ENCODE results near the gene SSNA1. TPM values are rescaled to one million over a fixed set of nuclear protein-coding genes. Genes with fewer than 3 reads are reported as not detected.

Gene SSNA1
- polyA plus RNA-seq, 1 donor from 2014 or later: 170 TPM

DNA sequence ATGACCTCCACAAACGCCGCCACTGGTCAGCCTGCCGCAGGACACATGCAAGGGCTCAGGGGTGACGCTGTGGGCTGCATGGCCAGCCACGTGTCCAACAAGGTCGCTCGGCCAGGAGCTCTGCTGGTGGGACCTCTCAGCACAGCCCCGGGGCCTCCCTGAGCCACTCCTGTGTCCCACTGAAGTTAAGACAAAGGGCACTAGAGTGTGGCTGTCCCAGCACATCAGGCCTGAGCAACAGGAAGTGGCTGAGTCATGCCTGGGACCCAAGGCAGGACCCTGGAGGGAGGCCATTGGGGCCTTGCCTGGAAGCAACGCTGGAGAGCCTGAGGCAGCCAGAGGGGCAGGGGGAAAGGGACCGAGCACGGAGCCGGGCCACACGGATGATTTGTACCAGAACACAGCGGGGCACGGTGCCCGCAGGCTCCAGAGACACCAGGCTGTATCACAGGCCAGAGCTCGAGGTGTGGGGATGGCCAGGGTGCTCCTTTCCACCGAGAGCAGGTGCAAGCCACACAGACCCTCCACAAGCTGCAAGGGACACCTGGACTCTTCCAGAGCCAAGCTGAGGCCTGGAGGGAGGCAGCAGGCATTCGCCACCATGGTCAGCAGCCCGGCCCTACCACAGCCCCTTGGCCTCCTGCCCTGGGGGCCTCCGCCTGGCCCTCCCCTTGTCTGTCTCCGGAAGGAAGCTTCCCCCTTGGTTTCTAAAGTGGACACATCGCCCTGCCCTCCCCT lies 10.1 kb upstream of the SSNA1 start:
- TF ChIP-seq, protein P1, sequence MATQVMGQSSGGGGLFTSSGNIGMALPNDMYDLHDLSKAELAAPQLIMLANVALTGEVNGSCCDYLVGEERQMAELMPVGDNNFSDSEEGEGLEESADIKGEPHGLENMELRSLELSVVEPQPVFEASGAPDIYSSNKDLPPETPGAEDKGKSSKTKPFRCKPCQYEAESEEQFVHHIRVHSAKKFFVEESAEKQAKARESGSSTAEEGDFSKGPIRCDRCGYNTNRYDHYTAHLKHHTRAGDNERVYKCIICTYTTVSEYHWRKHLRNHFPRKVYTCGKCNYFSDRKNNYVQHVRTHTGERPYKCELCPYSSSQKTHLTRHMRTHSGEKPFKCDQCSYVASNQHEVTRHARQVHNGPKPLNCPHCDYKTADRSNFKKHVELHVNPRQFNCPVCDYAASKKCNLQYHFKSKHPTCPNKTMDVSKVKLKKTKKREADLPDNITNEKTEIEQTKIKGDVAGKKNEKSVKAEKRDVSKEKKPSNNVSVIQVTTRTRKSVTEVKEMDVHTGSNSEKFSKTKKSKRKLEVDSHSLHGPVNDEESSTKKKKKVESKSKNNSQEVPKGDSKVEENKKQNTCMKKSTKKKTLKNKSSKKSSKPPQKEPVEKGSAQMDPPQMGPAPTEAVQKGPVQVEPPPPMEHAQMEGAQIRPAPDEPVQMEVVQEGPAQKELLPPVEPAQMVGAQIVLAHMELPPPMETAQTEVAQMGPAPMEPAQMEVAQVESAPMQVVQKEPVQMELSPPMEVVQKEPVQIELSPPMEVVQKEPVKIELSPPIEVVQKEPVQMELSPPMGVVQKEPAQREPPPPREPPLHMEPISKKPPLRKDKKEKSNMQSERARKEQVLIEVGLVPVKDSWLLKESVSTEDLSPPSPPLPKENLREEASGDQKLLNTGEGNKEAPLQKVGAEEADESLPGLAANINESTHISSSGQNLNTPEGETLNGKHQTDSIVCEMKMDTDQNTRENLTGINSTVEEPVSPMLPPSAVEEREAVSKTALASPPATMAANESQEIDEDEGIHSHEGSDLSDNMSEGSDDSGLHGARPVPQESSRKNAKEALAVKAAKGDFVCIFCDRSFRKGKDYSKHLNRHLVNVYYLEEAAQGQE (IDR thresholded peaks at IDR 0.05; ENCODE audit: borderline replicate concordance): no peak
- TF ChIP-seq TAF1 (IDR thresholded peaks at IDR 0.05; ENCODE audit: low read depth) (no peak), SMC3 (conservative IDR thresholded peaks at IDR 0.05; ENCODE audit: poor library complexity) (no peak), POLR2AphosphoS5 (IDR thresholded peaks at IDR 0.05) (no peak)
- TF ChIP-seq, protein P2, sequence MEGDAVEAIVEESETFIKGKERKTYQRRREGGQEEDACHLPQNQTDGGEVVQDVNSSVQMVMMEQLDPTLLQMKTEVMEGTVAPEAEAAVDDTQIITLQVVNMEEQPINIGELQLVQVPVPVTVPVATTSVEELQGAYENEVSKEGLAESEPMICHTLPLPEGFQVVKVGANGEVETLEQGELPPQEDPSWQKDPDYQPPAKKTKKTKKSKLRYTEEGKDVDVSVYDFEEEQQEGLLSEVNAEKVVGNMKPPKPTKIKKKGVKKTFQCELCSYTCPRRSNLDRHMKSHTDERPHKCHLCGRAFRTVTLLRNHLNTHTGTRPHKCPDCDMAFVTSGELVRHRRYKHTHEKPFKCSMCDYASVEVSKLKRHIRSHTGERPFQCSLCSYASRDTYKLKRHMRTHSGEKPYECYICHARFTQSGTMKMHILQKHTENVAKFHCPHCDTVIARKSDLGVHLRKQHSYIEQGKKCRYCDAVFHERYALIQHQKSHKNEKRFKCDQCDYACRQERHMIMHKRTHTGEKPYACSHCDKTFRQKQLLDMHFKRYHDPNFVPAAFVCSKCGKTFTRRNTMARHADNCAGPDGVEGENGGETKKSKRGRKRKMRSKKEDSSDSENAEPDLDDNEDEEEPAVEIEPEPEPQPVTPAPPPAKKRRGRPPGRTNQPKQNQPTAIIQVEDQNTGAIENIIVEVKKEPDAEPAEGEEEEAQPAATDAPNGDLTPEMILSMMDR (IDR thresholded peaks at IDR 0.05; ENCODE audit: poor library complexity, severe bottlenecking): no peak

DNA sequence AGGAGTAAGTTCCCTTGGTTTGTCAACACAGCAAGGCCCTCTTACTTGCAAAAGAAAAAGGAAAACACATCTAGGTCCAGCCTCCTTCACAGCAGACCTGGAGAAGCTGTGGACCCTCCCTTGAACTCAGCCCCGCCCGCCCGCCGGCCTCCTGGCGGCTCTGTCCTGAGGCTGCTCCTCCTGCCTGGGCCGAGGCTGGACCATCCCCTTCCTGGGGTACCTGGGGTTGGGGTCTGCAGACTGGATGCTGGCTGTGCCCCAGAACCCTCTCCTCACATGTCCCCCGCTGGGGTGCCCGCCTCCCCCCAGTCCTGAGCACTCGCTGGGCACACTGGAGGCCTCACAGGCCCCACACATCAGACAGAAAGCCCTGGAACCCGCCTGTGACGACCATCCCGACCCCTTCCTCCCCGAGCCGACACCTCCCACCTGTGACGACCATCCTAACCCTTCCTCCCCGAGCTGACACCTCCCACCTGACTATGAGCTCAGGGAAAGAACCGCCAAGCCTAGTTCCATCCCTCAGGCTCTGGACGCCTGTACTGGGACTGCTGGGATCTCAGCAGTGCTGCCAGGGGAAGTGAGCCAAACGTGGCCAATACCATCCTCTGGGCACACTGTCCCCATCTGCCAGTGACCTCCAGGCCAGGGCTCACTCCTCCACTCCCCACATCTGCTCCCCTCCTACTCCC lies 9.4 kb upstream of the SSNA1 start:
- Histone ChIP-seq H3K4me2 (ENCODE audit: low read length) (no peak overlapping the region), H2AFZ (ENCODE audit: low read depth, low read length) (no peak overlapping the region), H3K79me2 (replicated peaks; ENCODE audit: insufficient read depth, low read length) (no peaks in the 10 kb centered on the region), H4K20me1 (ENCODE audit: insufficient read depth) (no peaks in the 10 kb centered on the region), H3F3A (ENCODE audit: insufficient read depth, low read length, poor library complexity, severe bottlenecking) (no peaks in the 10 kb centered on the region), H3K36me3 (ENCODE audit: insufficient read depth, low read length) (no peaks in the 10 kb centered on the region), H3K9ac (ENCODE audit: low read length) (no peak overlapping the region), H3K27me3 (ENCODE audit: insufficient read depth, low read depth, low read length) (no peaks in the 10 kb centered on the region), H3K4me3 (ENCODE audit: low read length) (no peak overlapping the region), H3K27ac (ENCODE audit: low read length) (no peak overlapping the region), H3K9me3 (ENCODE audit: low read length) (no peaks in the 10 kb centered on the region), H3K9me2 (ENCODE audit: insufficient read depth, low read length) (no peaks in the 10 kb centered on the region)
- TF ChIP-seq POLR2AphosphoS5 (IDR thresholded peaks at IDR 0.05) (no peak), EP300 (conservative IDR thresholded peaks at IDR 0.05; ENCODE audit: poor library complexity, severe bottlenecking) (no peak), MXI1 (conservative IDR thresholded peaks at IDR 0.05; ENCODE audit: poor library complexity, severe bottlenecking) (no peak)
- TF ChIP-seq, protein P2 (IDR thresholded peaks at IDR 0.05; ENCODE audit: poor library complexity, severe bottlenecking): no peak

More for the DNA sequence above, 10.1 kb upstream of the SSNA1 start:
- no peak overlapping the region for H3K4me2 ChIP-seq (ENCODE audit: low read length)
- H3K9me2 ChIP-seq (ENCODE audit: insufficient read depth, low read length): no peaks in the 10 kb centered on the region
- H3K4me3 ChIP-seq (ENCODE audit: low read length): no peak overlapping the region
- H4K20me1 ChIP-seq (ENCODE audit: insufficient read depth): no peaks in the 10 kb centered on the region
- no peaks in the 10 kb centered on the region for H3F3A ChIP-seq (ENCODE audit: insufficient read depth, low read length, poor library complexity, severe bottlenecking)
- no peak overlapping the region for H3K27ac ChIP-seq (ENCODE audit: low read length)
- H2AFZ ChIP-seq (ENCODE audit: low read depth, low read length): no peak overlapping the region
- no peaks in the 10 kb centered on the region for H3K9me3 ChIP-seq (ENCODE audit: low read length)
- no peak overlapping the region for H3K9ac ChIP-seq (ENCODE audit: low read length)
- no peaks in the 10 kb centered on the region for H3K79me2 ChIP-seq (replicated peaks; ENCODE audit: insufficient read depth, low read length)
- H3K36me3 ChIP-seq (ENCODE audit: insufficient read depth, low read length): no peaks in the 10 kb centered on the region
- no peaks in the 10 kb centered on the region for H3K27me3 ChIP-seq (ENCODE audit: insufficient read depth, low read depth, low read length)

Measured in neural cell (in vitro differentiated cells).